Stimulated activated CD4-positive, alpha-beta T cell treated with anti-CD3 and anti-CD28 coated beads, Interleukin-1b, Interleukin-23, amount 100 ng/mL, for 1 hour (primary cell): ENCODE results near the gene PTPRN2.

Experiments
- DNase-seq, 2 donors: peaks; one replicate each; pipeline ENCODE4 v3.0.0-alpha.2; 2020; ENCODE audit warnings: low read depth in 2 of 2

Gene PTPRN2

GRCh38 chr7:157837047-157837446, 750.6 kb downstream of the PTPRN2 start:
- DNase-seq = no peak

- DNase-seq = no peak
Observed at GRCh38 chr7:157834501-157835163, 753.0 kb downstream of the PTPRN2 start.

GRCh38 chr7:157832866-157833607, 754.6 kb downstream of the PTPRN2 start:
- DNase-seq = no peak

- DNase-seq = no peak
Observed at GRCh38 chr7:157832421-157832820, 755.2 kb downstream of the PTPRN2 start.

- no peak for DNase-seq
Observed at GRCh38 chr7:157832006-157832405, 755.6 kb downstream of the PTPRN2 start.

- DNase-seq = no peak
Observed at GRCh38 chr7:157831143-157831905, 756.3 kb downstream of the PTPRN2 start.

GRCh38 chr7:157830331-157830730, 757.3 kb downstream of the PTPRN2 start:
- no peak for DNase-seq

GRCh38 chr7:157829491-157829890, 758.1 kb downstream of the PTPRN2 start:
- DNase-seq = no peak

- DNase-seq = no peak
Observed at GRCh38 chr7:157828881-157829280, 758.7 kb downstream of the PTPRN2 start.

- no peak for DNase-seq
Observed at GRCh38 chr7:157828190-157828589, 759.4 kb downstream of the PTPRN2 start.

GRCh38 chr7:157827863-157828160, 759.8 kb downstream of the PTPRN2 start:
- no peak for DNase-seq

- DNase-seq = no peak
Observed at GRCh38 chr7:157827045-157827862, 760.4 kb downstream of the PTPRN2 start.

GRCh38 chr7:157826566-157826965, 761.1 kb downstream of the PTPRN2 start:
- no peak for DNase-seq

GRCh38 chr7:157825325-157825724, 762.3 kb downstream of the PTPRN2 start:
- DNase-seq = no peak

- no peak for DNase-seq
Observed at GRCh38 chr7:157824819-157825121, 762.9 kb downstream of the PTPRN2 start.

GRCh38 chr7:157824011-157824818, 763.4 kb downstream of the PTPRN2 start:
- no peak for DNase-seq

GRCh38 chr7:157822688-157823031, 765.0 kb downstream of the PTPRN2 start:
- DNase-seq = no peak

GRCh38 chr7:157821959-157822687, 765.5 kb downstream of the PTPRN2 start:
- no peak for DNase-seq

- no peak for DNase-seq
Observed at GRCh38 chr7:157820796-157821195, 766.8 kb downstream of the PTPRN2 start.

- no peak for DNase-seq
Observed at GRCh38 chr7:157819455-157819807, 768.2 kb downstream of the PTPRN2 start.
